ENCODE measurements around the gene DUSP22. TPM values are rescaled to one million over a fixed set of nuclear protein-coding genes. Genes with fewer than 3 reads are reported as not detected.

Gene DUSP22
- total RNA-seq, 4 donors from 2014 or later, result 34.7 to 75.9 (median 48.5) TPM

- no peaks in the 10 kb centered on the region for H3K27me3 ChIP-seq
- TF ChIP-seq CTCF (IDR thresholded peaks at IDR 0.05), result no peak
- TF ChIP-seq POLR2A (IDR thresholded peaks at IDR 0.05), result no peak
- H3K27ac ChIP-seq, result no peak overlapping the region
- no peak for DNase-seq
- H3K4me1 ChIP-seq, result peaks cover 0 to 8% (median 0%) of the 10 kb centered on the region in 4 donors
- H3K36me3 ChIP-seq, result no peaks in the 10 kb centered on the region
- H3K9me3 ChIP-seq, result peaks cover 0 to 9% (median 0%) of the 10 kb centered on the region in 4 donors
- H3K4me3 ChIP-seq, result no peak overlapping the region
Observed at GRCh38 chr6:360349-360748, 68.1 kb downstream of the DUSP22 start.

GRCh38 chr6:360764-361373, 68.6 kb downstream of the DUSP22 start:
- peak in 1 of 3 donors; percentile 47 for DNase-seq
- peaks cover 0 to 9% (median 0%) of the 10 kb centered on the region in 4 donors for H3K9me3 ChIP-seq
- TF ChIP-seq POLR2A (IDR thresholded peaks at IDR 0.05), result no peak
- no peak for TF ChIP-seq CTCF (IDR thresholded peaks at IDR 0.05)
- H3K4me1 ChIP-seq, result peaks cover 0 to 8% (median 0%) of the 10 kb centered on the region in 4 donors
- no peaks in the 10 kb centered on the region for H3K36me3 ChIP-seq
- no peaks in the 10 kb centered on the region for H3K27me3 ChIP-seq
- no peak overlapping the region for H3K4me3 ChIP-seq
- H3K27ac ChIP-seq, result no peak overlapping the region

DNA sequence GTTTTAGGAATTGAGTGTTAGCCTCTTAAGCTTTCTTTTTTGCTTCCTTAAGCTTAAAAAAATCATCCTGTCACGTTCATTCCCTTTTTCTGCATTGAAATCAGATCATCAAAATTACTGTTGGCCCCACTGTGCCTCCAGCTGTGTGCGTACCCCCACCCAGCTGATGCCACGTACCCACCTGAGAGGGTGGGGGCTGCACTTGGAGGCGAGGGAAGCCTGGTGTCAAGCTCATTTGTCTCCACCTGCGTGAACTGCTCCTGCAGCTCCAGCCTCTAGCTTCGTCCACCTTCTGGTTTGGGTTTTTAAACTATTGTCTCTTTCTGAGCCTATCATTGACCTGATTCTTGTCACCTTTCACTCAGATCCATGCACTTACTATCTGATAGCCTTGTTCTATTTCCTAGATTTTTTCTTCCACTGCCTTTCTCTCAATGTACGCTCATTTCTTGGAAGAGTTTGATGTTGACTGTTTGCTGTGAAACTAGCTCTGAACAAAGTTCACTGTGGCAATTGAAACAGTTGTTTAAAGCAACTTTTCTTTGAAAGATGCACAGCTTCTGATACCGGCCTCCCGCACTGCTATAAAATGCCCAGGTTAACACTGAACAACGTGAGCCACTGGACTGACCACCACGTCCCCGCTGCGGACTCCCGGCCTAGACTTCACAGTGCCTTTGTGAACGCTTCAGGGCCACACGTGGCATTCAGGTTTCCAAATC, 69.3 kb downstream of the DUSP22 start:
- no peaks in the 10 kb centered on the region for H3K36me3 ChIP-seq
- peaks cover 0 to 9% (median 0%) of the 10 kb centered on the region in 4 donors for H3K9me3 ChIP-seq
- peaks cover 0 to 7% (median 0%) of the 10 kb centered on the region in 4 donors for H3K4me1 ChIP-seq
- TF ChIP-seq CTCF (IDR thresholded peaks at IDR 0.05) (no peak), POLR2A (IDR thresholded peaks at IDR 0.05) (no peak)
- no peak overlapping the region for H3K27ac ChIP-seq
- H3K4me3 ChIP-seq, result no peak overlapping the region
- DNase-seq, result no peak
- H3K27me3 ChIP-seq, result no peaks in the 10 kb centered on the region

DNA sequence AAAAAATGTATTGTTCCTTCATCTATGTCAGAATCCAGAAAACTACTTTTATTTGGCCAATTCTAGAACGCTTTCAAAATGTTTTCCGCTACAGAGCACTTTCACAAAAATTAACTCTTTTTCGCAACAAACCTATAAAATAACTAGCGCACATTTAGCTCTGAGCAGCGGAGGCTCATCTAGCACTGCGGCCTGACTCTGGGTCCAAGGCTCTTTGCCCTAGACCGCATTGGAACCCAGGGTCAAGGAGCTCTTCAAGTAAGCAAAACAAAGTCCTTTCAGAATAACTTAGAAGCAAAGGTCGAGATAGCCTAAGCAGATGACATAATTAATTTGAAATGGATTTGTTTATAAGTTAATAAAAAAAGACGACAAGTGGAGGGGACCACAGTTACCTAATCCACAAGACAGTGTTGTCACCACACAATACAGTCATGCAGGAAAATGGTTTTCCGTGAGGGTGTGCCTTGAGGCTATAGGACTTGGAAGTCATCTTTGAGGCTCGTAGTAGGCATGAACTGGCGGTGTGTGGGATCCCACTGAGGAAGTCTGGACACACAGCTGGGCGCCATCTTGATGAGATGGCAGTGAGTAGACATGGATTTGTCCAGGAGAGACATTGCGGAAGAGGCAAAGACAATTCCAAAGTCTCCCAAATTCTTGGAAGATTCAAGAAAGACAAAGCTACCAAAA, 70.1 kb downstream of the DUSP22 start:
- Histone ChIP-seq H3K4me3 (no peak overlapping the region), H3K4me1 (no peaks in the 10 kb centered on the region), H3K9me3 (peaks cover 0 to 9% (median 0%) of the 10 kb centered on the region in 4 donors), H3K27ac (no peak overlapping the region), H3K27me3 (no peaks in the 10 kb centered on the region), H3K36me3 (no peaks in the 10 kb centered on the region)
- TF ChIP-seq CTCF (IDR thresholded peaks at IDR 0.05) (no peak), POLR2A (IDR thresholded peaks at IDR 0.05) (no peak)
- DNase-seq, result no peak

- no peak overlapping the region for H3K4me3 ChIP-seq
- no peak for TF ChIP-seq POLR2A (IDR thresholded peaks at IDR 0.05)
- no peak for TF ChIP-seq CTCF (IDR thresholded peaks at IDR 0.05)
- peaks cover 0 to 9% (median 0%) of the 10 kb centered on the region in 4 donors for H3K9me3 ChIP-seq
- no peak overlapping the region for H3K27ac ChIP-seq
- no peaks in the 10 kb centered on the region for H3K36me3 ChIP-seq
- no peaks in the 10 kb centered on the region for H3K4me1 ChIP-seq
- H3K27me3 ChIP-seq, result no peaks in the 10 kb centered on the region
- DNase-seq, result no peak
Observed at GRCh38 chr6:362924-363249, 70.6 kb downstream of the DUSP22 start.

Data from Peyer's patch (tissue), 4 donors.